AG04449 (cell line): ENCODE results near the gene PCNT.
"Not testable (repeated sequence)": the region's sequence is repeated elsewhere in the genome, so short reads cannot be mapped to it uniquely, and the experiment has no call there.

Source experiments
- CTCF ChIA-PET: fragments of 350-600 bp; formaldehyde crosslinking; extraction: SDS; loops from one replicate; lab custom pipeline; 2021; ENCODE audit warnings: antibody characterized with exemption; lab: Yijun Ruan, JAX
- POLR2A ChIA-PET: fragments of 400-600, 350-600 bp; formaldehyde crosslinking; extraction: SDS; loops from one replicate; lab custom pipeline; 2020; ENCODE audit warnings: antibody characterized with exemption, inconsistent platforms; lab: Yijun Ruan, JAX
- DNase-seq: peaks from one replicate; pipeline ENCODE4 v3.0.0-alpha.2; 2010; ENCODE audit warnings: low read depth, low spot score
- H3K4me3 ChIP-seq: 2 replicates; pipeline ENCODE4 v1.5.1; 2011; ENCODE audit warnings: low read depth, mild to moderate bottlenecking, control low read depth, low read length
- TF ChIP-seq, protein P1 (sequence below): IDR thresholded peaks from one replicate; pipeline ENCODE4 v1.5.1; 2011; ENCODE audit warnings: mild to moderate bottlenecking, moderate library complexity, low read length, control low read depth, inconsistent platforms; ENCODE audit not compliant: insufficient read depth; ENCODE audit errors: missing control alignments

The PCNT gene

DNA sequence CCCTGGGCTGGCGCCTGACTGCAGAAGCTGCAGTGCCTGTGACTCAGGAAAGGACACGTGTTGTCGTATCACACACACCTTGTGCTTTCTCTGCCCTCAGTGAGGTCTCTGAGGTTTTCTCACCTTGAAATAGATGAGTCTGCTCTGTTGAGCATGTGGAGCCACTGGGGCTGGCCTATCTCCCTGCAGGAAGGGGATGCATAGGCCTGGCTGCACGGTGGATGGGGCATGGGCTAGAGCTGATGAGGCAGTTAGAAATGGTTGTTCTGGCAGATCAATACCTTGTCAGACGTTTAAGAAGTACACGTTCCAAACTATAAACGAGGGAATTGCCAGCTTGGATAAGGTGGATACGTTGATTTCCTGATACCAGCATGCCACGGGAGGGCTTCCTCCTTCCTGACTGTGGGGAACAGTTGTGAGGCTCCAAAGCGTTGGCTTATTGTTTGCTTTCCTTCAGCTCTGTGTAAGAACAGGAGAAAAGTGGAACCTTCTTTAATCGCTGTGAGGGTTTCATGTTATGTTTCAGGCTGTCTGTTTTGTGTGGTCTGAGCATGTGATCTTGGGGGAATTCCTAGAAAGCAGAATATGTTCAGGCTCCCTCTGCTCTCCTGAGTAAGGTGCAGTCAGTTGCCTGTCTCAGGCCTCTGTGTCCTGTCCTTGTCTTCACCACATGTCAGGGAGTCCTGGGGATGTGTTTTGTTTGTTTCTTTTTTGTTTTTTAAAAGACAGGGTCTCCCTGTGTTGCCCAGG is 44.8 kb downstream of the PCNT start:
- no peak overlapping the region for H3K4me3 ChIP-seq
- ChIA-PET CTCF (no interaction called here), POLR2A (no interaction called here)
- DNase-seq, result no peak
- TF ChIP-seq, protein P1, sequence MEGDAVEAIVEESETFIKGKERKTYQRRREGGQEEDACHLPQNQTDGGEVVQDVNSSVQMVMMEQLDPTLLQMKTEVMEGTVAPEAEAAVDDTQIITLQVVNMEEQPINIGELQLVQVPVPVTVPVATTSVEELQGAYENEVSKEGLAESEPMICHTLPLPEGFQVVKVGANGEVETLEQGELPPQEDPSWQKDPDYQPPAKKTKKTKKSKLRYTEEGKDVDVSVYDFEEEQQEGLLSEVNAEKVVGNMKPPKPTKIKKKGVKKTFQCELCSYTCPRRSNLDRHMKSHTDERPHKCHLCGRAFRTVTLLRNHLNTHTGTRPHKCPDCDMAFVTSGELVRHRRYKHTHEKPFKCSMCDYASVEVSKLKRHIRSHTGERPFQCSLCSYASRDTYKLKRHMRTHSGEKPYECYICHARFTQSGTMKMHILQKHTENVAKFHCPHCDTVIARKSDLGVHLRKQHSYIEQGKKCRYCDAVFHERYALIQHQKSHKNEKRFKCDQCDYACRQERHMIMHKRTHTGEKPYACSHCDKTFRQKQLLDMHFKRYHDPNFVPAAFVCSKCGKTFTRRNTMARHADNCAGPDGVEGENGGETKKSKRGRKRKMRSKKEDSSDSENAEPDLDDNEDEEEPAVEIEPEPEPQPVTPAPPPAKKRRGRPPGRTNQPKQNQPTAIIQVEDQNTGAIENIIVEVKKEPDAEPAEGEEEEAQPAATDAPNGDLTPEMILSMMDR, result no peak

- ChIA-PET POLR2A (no interaction called here), CTCF (no interaction called here)
- TF ChIP-seq, protein P1, result no peak
- H3K4me3 ChIP-seq, result no peak overlapping the region
- DNase-seq, result no peak
Measured at GRCh38 chr21:46369520-46370235, 45.7 kb downstream of the PCNT start.

DNA sequence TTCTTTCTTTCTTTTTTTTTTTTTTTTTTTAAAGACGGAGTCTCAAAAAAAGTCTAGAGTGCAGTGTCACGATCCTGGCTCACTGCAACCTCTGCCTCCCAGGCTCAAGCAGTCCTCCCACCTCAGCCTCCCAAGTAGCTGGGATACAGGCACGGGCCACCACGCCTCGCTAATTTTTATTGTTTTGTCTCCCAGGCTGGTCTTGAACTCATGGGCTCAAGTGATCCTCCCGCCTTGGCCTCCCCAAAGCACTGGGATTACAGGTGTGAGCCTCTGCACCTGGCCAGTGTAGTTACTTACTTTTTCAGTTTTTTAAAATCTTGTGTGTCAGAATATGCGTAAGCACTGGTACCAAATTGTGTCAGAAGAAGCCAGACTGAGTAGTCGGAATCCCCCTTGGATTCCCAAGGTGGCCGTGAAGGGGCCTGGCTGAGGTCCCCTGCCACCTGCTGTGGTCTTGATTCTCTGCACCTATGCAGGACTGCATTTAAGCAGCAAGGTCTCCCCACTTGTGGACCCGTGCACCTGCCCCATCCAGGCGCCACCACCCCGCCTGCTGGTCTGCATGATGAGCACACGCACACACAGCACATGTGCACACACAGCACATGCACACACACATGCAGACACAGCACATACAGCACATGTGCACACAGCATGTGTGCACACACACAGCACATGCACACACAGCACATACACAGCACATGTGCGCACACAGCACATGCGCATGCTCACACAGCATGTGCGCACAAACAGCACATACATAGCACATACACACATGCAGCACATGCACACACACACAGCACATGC is 47.5 kb downstream of the PCNT start:
- no peak overlapping the region for H3K4me3 ChIP-seq
- CTCF ChIA-PET, result no interaction called here
- TF ChIP-seq, protein P1, result no peak
- DNase-seq, result no peak
- POLR2A ChIA-PET, result no interaction called here

- TF ChIP-seq, protein P1, result no peak
- ChIA-PET CTCF (no interaction called here), POLR2A (no interaction called here)
- no peak overlapping the region for H3K4me3 ChIP-seq
- DNase-seq, result no peak
Measured at GRCh38 chr21:46372014-46372485, 48.1 kb downstream of the PCNT start.

GRCh38 chr21:46372947-46373346 is 49.0 kb downstream of the PCNT start:
- H3K4me3 ChIP-seq, CTCF ChIA-PET, DNase-seq, POLR2A ChIA-PET: not testable (repeated sequence)

- no peak overlapping the region for H3K4me3 ChIP-seq
- ChIA-PET CTCF (no interaction called here), POLR2A (no interaction called here)
- TF ChIP-seq, protein P1, result no peak
- no peak for DNase-seq
Measured at GRCh38 chr21:46374761-46375389, 50.9 kb downstream of the PCNT start.
